HepG2 (cell line): ENCODE measurements around the gene TMEM214. TPM values are rescaled to one million over a fixed set of nuclear protein-coding genes. Genes with fewer than 3 reads are reported as not detected.
A peak's percentile ranks its signal among the peaks of the same experiment; 100 is the strongest.

Experiments
- CCDC6 ChIP-seq: sonication (generic); formaldehyde crosslinking; IDR thresholded peaks from 2 replicates; pipeline ENCODE4 v1.8.1; 2022; ENCODE audit warnings: mild to moderate bottlenecking, missing genetic modification reagents, moderate library complexity
- EED ChIP-seq: sonication (generic); formaldehyde crosslinking; IDR thresholded peaks from 2 replicates; pipeline ENCODE4 v1.5.0; 2020; ENCODE audit warnings: mild to moderate bottlenecking, missing genetic modification reagents
- FLYWCH1 ChIP-seq: sonication (generic); formaldehyde crosslinking; IDR thresholded peaks from 2 replicates; pipeline ENCODE4 v1.8.1; 2023; ENCODE audit warnings: mild to moderate bottlenecking, missing genetic modification reagents
- KDM3A ChIP-seq: IDR thresholded peaks from 2 replicates; pipeline ENCODE4 v1.6.1; 2018; ENCODE audit warnings: low read depth, missing compliant biosample characterization
- MYC ChIP-seq: sonication (generic); formaldehyde crosslinking; IDR thresholded peaks from 2 replicates; pipeline ENCODE4 v1.9.0; 2021; ENCODE audit warnings: missing genetic modification reagents, borderline replicate concordance
- NFKB2 ChIP-seq: sonication (generic); formaldehyde crosslinking; IDR thresholded peaks from 2 replicates; pipeline ENCODE4 v1.4.0; 2020; ENCODE audit warnings: missing genetic modification reagents, borderline replicate concordance
- NFKBIZ ChIP-seq: IDR thresholded peaks from 2 replicates; pipeline ENCODE4 v1.6.1; 2018; ENCODE audit warnings: missing genetic modification reagents, missing compliant biosample characterization
- NPAS2 ChIP-seq: sonication (generic); formaldehyde crosslinking; IDR thresholded peaks from 2 replicates; pipeline ENCODE4 v1.8.0; 2022; ENCODE audit warnings: mild to moderate bottlenecking, missing genetic modification reagents, borderline replicate concordance
- POLR2AphosphoS2 ChIP-seq: IDR thresholded peaks from 2 replicates; pipeline ENCODE4 v1.6.1; 2011; ENCODE audit warnings: low read depth, low read length, improper control_type of control experiment
- RAD51 ChIP-seq: fragments of 450-650 bp; IDR thresholded peaks from 2 replicates; pipeline ENCODE4 v1.6.1; 2016; ENCODE audit warnings: borderline replicate concordance
- SRF ChIP-seq: IDR thresholded peaks from 2 replicates; pipeline ENCODE4 v1.6.1; 2011; ENCODE audit warnings: mild to moderate bottlenecking, low read depth, low read length, moderate library complexity
- STAG1 ChIP-seq: sonication (generic); formaldehyde crosslinking; IDR thresholded peaks from 2 replicates; pipeline ENCODE4 v1.4.0; 2020; ENCODE audit warnings: missing genetic modification reagents
- YEATS2 ChIP-seq: sonication (generic); formaldehyde crosslinking; IDR thresholded peaks from 2 replicates; pipeline ENCODE4 v1.4.0; 2020; ENCODE audit warnings: missing genetic modification reagents, borderline replicate concordance
- ZMYM3 ChIP-seq: sonication (generic); formaldehyde crosslinking; IDR thresholded peaks from 2 replicates; pipeline ENCODE4 v1.5.1; 2020; ENCODE audit warnings: mild to moderate bottlenecking, missing genetic modification reagents
- ZNF124 ChIP-seq: sonication (generic); formaldehyde crosslinking; IDR thresholded peaks from 2 replicates; pipeline ENCODE4 v1.4.0; 2020; ENCODE audit warnings: missing genetic modification reagents
- ZNF230 ChIP-seq: sonication (generic); formaldehyde crosslinking; IDR thresholded peaks from 2 replicates; pipeline ENCODE4 v1.4.0; 2020; ENCODE audit warnings: mild to moderate bottlenecking, missing genetic modification reagents
- ZNF3 ChIP-seq: IDR thresholded peaks from 2 replicates; pipeline ENCODE4 v1.7.0; 2017; ENCODE audit warnings: inconsistent platforms
- ZNF354B ChIP-seq: sonication (generic); formaldehyde crosslinking; IDR thresholded peaks from 2 replicates; pipeline ENCODE4 v1.8.0; 2022; ENCODE audit warnings: mild to moderate bottlenecking, missing genetic modification reagents
- ZNF430 ChIP-seq: sonication (generic); formaldehyde crosslinking; IDR thresholded peaks from 2 replicates; pipeline ENCODE4 v1.9.0; 2021; ENCODE audit warnings: mild to moderate bottlenecking, missing genetic modification reagents
- ZNF773 ChIP-seq: sonication (generic); formaldehyde crosslinking; IDR thresholded peaks from 2 replicates; pipeline ENCODE4 v1.4.0; 2020; ENCODE audit warnings: missing genetic modification reagents, borderline replicate concordance
- polyA plus RNA-seq, 8 experiments: library from polyadenylated mRNA; depleted of rRNA in 3 of 8; stranded (reverse) in 7 of 8; unstranded in 1 of 8; fragments of >200 nt; fragmentation: Illumina TruSeq in 4 of 8; extraction: Trizol in 4 of 8; gene quantifications; 2 replicates each; pipeline versions ENCODE4 v1.2.1 to v1.2.3, GENCODE V29; 2011 to 2016; ENCODE audit warnings: low read depth in 4 of 8, missing spikeins in 1 of 8, mixed read lengths in 1 of 8; ENCODE audit not compliant: insufficient read depth in 1 of 8
- total RNA-seq, 5 experiments: library from RNA; depleted of rRNA; stranded (reverse); fragments of >200 nt; fragmentation: Illumina TruSeq; extraction: Trizol; gene quantifications; 2 replicates each; pipeline ENCODE4 v1.2.3, GENCODE V29; 2016; ENCODE audit warnings: low read depth in 1 of 5
- TF ChIP-seq, protein P1 (sequence below): sonication (generic); formaldehyde crosslinking; IDR thresholded peaks from 2 replicates; pipeline ENCODE4 v1.4.0; 2020; ENCODE audit warnings: mild to moderate bottlenecking, missing genetic modification reagents
- TF ChIP-seq, protein P2 (sequence below): sonication (generic); formaldehyde crosslinking; IDR thresholded peaks from 2 replicates; pipeline ENCODE4 v1.5.0; 2020; ENCODE audit warnings: mild to moderate bottlenecking, missing genetic modification reagents
- TF ChIP-seq, protein P3 (sequence below): sonication (generic); formaldehyde crosslinking; IDR thresholded peaks from 2 replicates; pipeline ENCODE4 v1.8.1; 2023; ENCODE audit warnings: missing genetic modification reagents, mild to moderate bottlenecking, borderline replicate concordance
- TF ChIP-seq, protein P4 (sequence below): IDR thresholded peaks from 2 replicates; pipeline ENCODE4 v1.6.1; 2016; ENCODE audit warnings: mild to moderate bottlenecking

The TMEM214 gene
- total and polyA plus RNA-seq, 2 of the 13 experiments (the other 11 are each of a cell fraction or from before 2014, with no cell fraction given) = 58.3 to 132 TPM

DNA sequence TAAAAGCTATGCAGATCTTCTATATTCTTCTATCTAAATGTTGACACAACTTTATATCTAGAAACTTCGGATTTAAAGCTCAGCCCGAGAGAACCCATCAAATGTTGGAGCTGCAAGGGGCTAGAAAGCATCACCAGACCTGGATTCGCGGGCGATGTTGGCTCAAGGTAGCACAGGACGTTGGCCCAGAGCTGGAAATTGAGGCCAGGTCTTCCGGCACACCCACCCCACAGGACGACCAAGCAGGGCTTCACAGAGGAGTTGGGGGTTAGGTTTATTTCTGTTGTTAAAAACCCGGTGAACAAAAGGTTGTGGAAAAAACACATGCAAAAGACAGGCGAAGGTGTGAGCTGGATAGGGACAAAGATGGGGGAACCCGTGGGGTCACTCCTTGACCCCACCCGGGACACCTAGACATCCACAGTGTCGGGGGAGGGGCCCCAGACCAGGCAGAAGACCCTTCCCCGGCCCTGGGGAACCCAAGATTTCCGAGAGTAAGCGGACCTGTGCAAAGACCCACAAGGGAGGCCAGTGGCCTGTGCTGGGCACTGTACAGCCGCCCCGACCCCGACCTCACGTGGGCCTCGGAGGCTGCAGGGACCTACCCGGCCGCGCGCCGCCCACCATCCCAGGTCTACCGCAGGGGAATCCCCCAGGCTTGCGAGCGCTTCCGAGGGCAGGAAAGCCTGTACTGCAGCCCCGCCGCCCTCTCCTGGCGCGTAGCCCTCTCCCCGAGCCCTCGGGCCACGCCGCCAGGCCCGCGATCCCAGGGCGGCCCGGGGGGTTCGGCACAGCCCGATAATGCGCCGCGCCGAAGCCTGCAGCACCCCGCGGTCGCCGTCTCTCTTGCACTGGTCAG lies 16.9 kb downstream of the TMEM214 start (continued):
- TF ChIP-seq ZMYM3 (CRISPR knock-in tag) (peak; percentile 50), RAD51 (no peak), ZNF230 (CRISPR knock-in tag) (peak; percentile 50), SRF (no peak), ZNF430 (CRISPR knock-in tag) (peak; percentile 31; the same call in 1 of the 2 replicates), ZNF3 (no peak), POLR2AphosphoS2 (no peak), NPAS2 (no peak), CCDC6 (CRISPR knock-in tag) (no peak; the same call in 1 of the 2 replicates), YEATS2 (CRISPR knock-in tag) (no peak; the same call in 1 of the 2 replicates), MYC (CRISPR knock-in tag) (peak; percentile 80; the same call in 1 of the 2 replicates), NFKB2 (CRISPR knock-in tag) (no peak), EED (no peak), ZNF124 (no peak), STAG1 (CRISPR knock-in tag) (no peak), KDM3A (no peak), FLYWCH1 (CRISPR knock-in tag) (peak; percentile 84; the same call in 1 of the 2 replicates), NFKBIZ (no peak), ZNF773 (peak; percentile 82; the same call in 1 of the 2 replicates), ZNF354B (CRISPR knock-in tag) (no peak)
- TF ChIP-seq, protein P1, sequence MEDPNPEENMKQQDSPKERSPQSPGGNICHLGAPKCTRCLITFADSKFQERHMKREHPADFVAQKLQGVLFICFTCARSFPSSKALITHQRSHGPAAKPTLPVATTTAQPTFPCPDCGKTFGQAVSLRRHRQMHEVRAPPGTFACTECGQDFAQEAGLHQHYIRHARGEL (CRISPR knock-in tag) = peak; percentile 89; the same call in 1 of the 2 replicates
- TF ChIP-seq, protein P2, sequence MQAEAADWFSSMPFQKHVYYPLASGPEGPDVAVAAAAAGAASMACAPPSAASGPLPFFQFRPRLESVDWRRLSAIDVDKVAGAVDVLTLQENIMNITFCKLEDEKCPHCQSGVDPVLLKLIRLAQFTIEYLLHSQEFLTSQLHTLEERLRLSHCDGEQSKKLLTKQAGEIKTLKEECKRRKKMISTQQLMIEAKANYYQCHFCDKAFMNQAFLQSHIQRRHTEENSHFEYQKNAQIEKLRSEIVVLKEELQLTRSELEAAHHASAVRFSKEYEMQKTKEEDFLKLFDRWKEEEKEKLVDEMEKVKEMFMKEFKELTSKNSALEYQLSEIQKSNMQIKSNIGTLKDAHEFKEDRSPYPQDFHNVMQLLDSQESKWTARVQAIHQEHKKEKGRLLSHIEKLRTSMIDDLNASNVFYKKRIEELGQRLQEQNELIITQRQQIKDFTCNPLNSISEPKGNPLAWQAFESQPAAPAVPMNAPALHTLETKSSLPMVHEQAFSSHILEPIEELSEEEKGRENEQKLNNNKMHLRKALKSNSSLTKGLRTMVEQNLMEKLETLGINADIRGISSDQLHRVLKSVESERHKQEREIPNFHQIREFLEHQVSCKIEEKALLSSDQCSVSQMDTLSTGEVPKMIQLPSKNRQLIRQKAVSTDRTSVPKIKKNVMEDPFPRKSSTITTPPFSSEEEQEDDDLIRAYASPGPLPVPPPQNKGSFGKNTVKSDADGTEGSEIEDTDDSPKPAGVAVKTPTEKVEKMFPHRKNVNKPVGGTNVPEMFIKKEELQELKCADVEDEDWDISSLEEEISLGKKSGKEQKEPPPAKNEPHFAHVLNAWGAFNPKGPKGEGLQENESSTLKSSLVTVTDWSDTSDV (CRISPR knock-in tag) = peak; percentile 60
- TF ChIP-seq, protein P3, sequence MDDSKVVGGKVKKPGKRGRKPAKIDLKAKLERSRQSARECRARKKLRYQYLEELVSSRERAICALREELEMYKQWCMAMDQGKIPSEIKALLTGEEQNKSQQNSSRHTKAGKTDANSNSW = 0 out of 2 replicates have a peak, but pooled peaks have one; percentile 21
- TF ChIP-seq, protein P4, sequence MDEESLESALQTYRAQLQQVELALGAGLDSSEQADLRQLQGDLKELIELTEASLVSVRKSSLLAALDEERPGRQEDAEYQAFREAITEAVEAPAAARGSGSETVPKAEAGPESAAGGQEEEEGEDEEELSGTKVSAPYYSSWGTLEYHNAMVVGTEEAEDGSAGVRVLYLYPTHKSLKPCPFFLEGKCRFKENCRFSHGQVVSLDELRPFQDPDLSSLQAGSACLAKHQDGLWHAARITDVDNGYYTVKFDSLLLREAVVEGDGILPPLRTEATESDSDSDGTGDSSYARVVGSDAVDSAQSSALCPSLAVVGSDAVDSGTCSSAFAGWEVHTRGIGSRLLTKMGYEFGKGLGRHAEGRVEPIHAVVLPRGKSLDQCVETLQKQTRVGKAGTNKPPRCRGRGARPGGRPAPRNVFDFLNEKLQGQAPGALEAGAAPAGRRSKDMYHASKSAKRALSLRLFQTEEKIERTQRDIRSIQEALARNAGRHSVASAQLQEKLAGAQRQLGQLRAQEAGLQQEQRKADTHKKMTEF (CRISPR knock-in tag) = no peak; the same call in 1 of the 2 replicates
